VCaP (cell line): Measurements from ENCODE around the gene NRXN3.

Source experiments
- H3K27ac ChIP-seq: fragments of 450-650 bp; 2 replicates; pipeline ENCODE4 v1.5.1; 2017
- CTCF ChIP-seq: fragments of 450-650 bp; conservative IDR thresholded peaks from 2 replicates; pipeline ENCODE4 v1.5.1; 2017; ENCODE audit warnings: mild to moderate bottlenecking, moderate library complexity

Gene NRXN3

DNA sequence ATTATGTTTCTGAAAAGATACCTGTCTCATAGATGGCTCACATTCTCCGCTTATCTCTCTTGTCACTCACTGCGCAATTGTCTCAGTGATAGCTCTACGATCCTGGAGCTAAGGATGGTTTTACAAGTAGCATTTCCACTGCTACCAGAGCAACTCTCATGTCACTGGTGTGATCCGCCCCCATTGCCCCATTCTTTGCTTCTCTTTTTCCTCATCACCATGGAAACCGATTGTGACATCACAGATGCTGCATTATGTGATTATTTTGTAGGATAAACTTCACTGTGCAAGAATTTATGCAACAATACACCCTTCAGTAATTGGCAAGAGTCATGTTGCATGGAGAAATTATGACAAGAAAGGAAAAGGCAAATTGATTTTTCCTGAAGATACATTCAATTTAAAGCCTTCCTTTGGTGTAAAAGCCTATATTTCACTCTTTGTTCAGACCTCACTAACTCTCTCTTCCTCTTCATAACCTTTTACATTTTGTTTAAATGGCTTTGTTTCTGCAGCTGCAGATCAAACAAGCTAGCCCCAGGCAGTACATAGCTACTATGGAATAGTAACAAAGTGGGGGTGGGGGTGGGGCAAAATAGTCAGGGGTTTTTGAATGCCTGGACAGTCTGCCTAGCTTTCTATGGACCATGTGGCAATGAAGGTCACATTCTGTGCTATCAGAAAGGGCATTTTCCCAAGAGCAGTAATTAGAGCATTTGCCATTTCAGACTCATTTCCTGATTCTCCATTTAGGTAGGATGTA is 539.8 kb downstream of the NRXN3 start:
- TF ChIP-seq CTCF = no peak
- no peak overlapping the region for H3K27ac ChIP-seq

- no peak for TF ChIP-seq CTCF
- peak overlapping the region; percentile 20 for H3K27ac ChIP-seq
These were observed 540.8 kb downstream of the NRXN3 start for GRCh38 chr14:78710963-78711362.

DNA sequence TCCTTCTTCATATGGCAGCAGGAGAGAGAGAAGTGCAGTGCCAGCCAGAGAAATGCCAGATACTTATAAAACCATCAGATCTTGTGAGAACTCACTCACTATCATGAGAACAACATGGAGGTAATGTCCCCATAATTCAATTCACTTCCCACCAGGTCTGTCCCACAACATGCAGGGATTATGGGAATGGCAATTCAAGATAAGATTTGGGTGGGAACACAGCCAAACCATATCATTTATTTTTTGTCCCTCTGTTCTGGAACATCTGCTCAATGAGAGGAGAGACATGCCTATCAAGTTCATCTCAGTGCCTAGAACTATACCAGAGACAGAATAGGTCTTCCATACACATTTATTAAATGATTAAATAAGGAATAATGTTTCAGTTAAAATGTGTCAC is 543.5 kb downstream of the NRXN3 start:
- TF ChIP-seq CTCF = no peak
- H3K27ac ChIP-seq = no peak overlapping the region

DNA sequence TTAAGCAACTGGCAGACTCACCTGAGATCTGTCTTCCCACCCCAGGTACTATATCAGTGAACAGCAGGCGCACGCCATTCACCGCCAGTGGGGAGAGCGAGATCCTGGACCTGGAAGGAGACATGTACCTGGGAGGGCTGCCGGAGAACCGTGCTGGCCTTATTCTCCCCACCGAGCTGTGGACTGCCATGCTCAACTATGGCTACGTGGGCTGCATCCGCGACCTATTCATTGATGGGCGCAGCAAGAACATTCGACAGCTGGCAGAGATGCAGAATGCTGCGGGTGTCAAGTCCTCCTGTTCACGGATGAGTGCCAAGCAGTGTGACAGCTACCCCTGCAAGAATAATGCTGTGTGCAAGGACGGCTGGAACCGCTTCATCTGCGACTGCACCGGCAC is 544.5 kb downstream of the NRXN3 start:
- no peak overlapping the region for H3K27ac ChIP-seq
- TF ChIP-seq CTCF = no peak

GRCh38 chr14:78721756-78722480 is 551.7 kb downstream of the NRXN3 start:
- no peak for TF ChIP-seq CTCF
- peak overlapping the region; percentile 56 for H3K27ac ChIP-seq

GRCh38 chr14:78725086-78725485 is 554.9 kb downstream of the NRXN3 start:
- H3K27ac ChIP-seq = no peak overlapping the region
- TF ChIP-seq CTCF = no peak

DNA sequence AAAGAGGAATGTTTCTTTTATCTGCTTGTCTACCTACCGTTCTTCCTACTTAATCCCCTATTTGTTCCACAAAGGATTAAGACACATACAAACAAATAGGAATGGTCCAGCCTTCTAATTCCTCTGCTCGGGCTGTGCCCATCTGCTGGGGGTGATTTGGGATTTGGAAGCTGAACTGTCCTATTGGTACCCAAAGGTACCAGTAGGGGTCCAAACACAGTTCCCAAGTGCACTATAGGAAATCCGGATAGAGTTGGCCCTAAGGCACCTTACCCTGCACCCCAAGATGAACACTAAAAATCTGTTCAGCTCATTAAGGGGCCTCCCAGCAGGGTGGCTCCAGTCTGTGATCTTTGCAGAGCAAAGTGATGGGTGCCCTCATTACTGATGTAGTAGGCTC is 566.9 kb downstream of the NRXN3 start:
- TF ChIP-seq CTCF = no peak
- no peak overlapping the region for H3K27ac ChIP-seq
